Heart right ventricle (tissue), 16 donors: Measurements from ENCODE around the gene STK11IP. TPM values are rescaled to one million over a fixed set of nuclear protein-coding genes. Genes with fewer than 3 reads are reported as not detected.
A peak's percentile ranks its signal among the peaks of the same experiment; 100 is the strongest.

Source experiments
- ATAC-seq, 8 donors: fragments of 200-7000 bp; cut with Tn5 transposase; one replicate each; pipeline ENCODE4 v1.9.1; 2020; ENCODE audit warnings: mild to moderate bottlenecking in 8 of 8, moderate library complexity in 8 of 8, moderate number of reproducible peaks in 1 of 8
- DNase-seq, 2 donors: peaks; one replicate each; pipeline ENCODE4 v3.0.0-alpha.2; 2020
- H3K27ac ChIP-seq, 10 donors: fragments of 200-600 bp; sonication (generic) in 2 of 10; one replicate each; pipeline versions ENCODE4 v1.5.0 to v1.8.0; 2020 to 2022; ENCODE audit warnings: mild to moderate bottlenecking in 3 of 10
- H3K27me3 ChIP-seq, 7 donors: fragments of 200-600 bp; one replicate each; pipeline ENCODE4 v1.8.0; 2021 to 2022; ENCODE audit warnings: mild to moderate bottlenecking in 2 of 7
- H3K36me3 ChIP-seq, 9 donors: fragments of 200-600 bp; sonication (generic) in 1 of 9; one replicate each; pipeline versions ENCODE4 v1.5.0 to v1.8.0; 2020 to 2022; ENCODE audit warnings: mild to moderate bottlenecking in 2 of 9
- H3K4me1 ChIP-seq, 9 donors: fragments of 200-600 bp; sonication (generic) in 1 of 9; one replicate each; pipeline versions ENCODE4 v1.5.0 to v1.8.0; 2020 to 2022; ENCODE audit warnings: mild to moderate bottlenecking in 4 of 9
- H3K4me3 ChIP-seq, 10 donors: fragments of 200-600 bp; sonication (generic) in 2 of 10; one replicate each; pipeline versions ENCODE4 v1.5.0 to v1.8.0; 2020 to 2022; ENCODE audit warnings: mild to moderate bottlenecking in 7 of 10, moderate library complexity in 2 of 10
- H3K9me3 ChIP-seq, 11 donors: fragments of 200-600 bp in 10 of 11; sonication (generic) in 2 of 11; one replicate each; pipeline versions ENCODE4 v1.5.0 to v1.8.0; 2013 to 2022; ENCODE audit warnings: mild to moderate bottlenecking in 2 of 11, control low read depth in 1 of 11, moderate library complexity in 1 of 11
- WGBS, 2 donors: extraction: QIAGEN DNeasy Blood & Tissue Kit; methylation state at CpG; one replicate each; pipeline ENCODE4 v1.1.7; 2013; ENCODE audit warnings: inconsistent platforms in 1 of 2; 5-methylcytosine and 5-hydroxymethylcytosine counted together
- intact Hi-C, 10 donors: fragments of 100-400 bp; cut with DNase I; formaldehyde crosslinking; loops; one replicate each; pipeline versions ENCODE4 v1.11.1 to v1.14.2; 2022
- polyA plus RNA-seq, 2 donors: library from polyadenylated mRNA; stranded (reverse); fragments of 200-250 nt; gene quantifications; one replicate each; pipeline ENCODE4 v1.2.3, GENCODE V29; 2013
- total RNA-seq, 10 donors: library from RNA; stranded (reverse); fragmentation: NEBNext Ultra II Directional in 3 of 10; extraction: Animal tissue kit (Norgen Biotek cat#: 25700) in 3 of 10; gene quantifications; one replicate each; pipeline versions ENCODE4 v1.2.1 to v1.2.4, GENCODE V29; 2021 to 2023
- TF ChIP-seq, protein P1 (sequence below), 9 donors: fragments of 200-600 bp; sonication (generic) in 2 of 9; IDR thresholded peaks; one replicate each; pipeline versions ENCODE4 v1.5.0 to v1.8.0; 2021 to 2022; ENCODE audit warnings: antibody characterized with exemption in 9 of 9, mild to moderate bottlenecking in 5 of 9, moderate library complexity in 1 of 9
- donor health status: Arrhythmogenic right ventricular cardiomyopathy.
- donor health status: ischemic (EF 13 %, LVEDD 7.1; RV severe dilation, severe dysfunction).
- donor health status: healthy with polysubstance abuse.
- donor health status: DM: no; HTN: yes; CAD: no.
- donor health status: DM: no; HTN: no; CAD: no.
- donor health status: ischemic (EF 25% LVEDD 6.9; RV normal size, moderate dysfunction).
- donor health status: ischemic (EF 25% LVEDD 5.7; RV mildly dilated, moderate dysfunction).
- donor health status: healthy.
- donor health status: DM: yes; HTN: yes; CAD: no.
- donor health status: Ischemic cardiomyopathy.
- donor health status: ischemic (EF 35%, LVEDD 5.7; RV mildly dilated, moderate dysfunction).
- donor health status: nonischemic (EF 11% LVEDD 7.7; RV severe dilation, severe dysfunction).
- donor health status: DM: yes; HTN: yes; CAD: no.
- donor health status: PGD.
- donor health status: ischemic (EF 29% LVEDD 5.4; RV normal size, mild dysfunction).
- donor health status: nonischemic (EF 23%, LVEDD 6.1; RV moderate dilation, normal function).

The STK11IP gene
- total and polyA plus RNA-seq, 12 donors = 7.2 to 27.4 (median 13.4) TPM

DNA sequence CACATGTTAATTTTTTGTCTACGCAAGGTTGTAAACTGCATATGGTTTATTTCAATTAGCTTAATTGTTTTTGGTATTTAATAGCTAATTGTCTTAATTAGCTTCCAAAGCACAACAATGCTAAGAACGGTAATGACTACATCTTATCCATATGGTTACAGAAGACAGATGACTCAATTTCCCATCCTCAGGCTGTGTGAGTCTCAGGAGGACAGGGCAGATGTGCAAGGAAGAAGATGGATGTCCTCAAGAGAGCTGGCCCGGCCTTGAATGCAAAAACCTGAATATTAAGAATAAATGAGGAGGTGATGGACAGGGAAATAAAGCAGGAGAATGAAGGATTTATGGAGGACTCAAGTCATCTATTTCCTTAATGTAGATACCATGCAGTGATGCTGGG, 61.2 kb downstream of the STK11IP start:
- TF ChIP-seq, protein P1, sequence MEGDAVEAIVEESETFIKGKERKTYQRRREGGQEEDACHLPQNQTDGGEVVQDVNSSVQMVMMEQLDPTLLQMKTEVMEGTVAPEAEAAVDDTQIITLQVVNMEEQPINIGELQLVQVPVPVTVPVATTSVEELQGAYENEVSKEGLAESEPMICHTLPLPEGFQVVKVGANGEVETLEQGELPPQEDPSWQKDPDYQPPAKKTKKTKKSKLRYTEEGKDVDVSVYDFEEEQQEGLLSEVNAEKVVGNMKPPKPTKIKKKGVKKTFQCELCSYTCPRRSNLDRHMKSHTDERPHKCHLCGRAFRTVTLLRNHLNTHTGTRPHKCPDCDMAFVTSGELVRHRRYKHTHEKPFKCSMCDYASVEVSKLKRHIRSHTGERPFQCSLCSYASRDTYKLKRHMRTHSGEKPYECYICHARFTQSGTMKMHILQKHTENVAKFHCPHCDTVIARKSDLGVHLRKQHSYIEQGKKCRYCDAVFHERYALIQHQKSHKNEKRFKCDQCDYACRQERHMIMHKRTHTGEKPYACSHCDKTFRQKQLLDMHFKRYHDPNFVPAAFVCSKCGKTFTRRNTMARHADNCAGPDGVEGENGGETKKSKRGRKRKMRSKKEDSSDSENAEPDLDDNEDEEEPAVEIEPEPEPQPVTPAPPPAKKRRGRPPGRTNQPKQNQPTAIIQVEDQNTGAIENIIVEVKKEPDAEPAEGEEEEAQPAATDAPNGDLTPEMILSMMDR (IDR thresholded peaks at IDR 0.05) = no peak
- no peaks in the 10 kb centered on the region for H3K36me3 ChIP-seq
- peak overlapping the region in 1 of 10 donors; percentile 26 for H3K27ac ChIP-seq
- intact Hi-C loops = no loop called here
- H3K4me3 ChIP-seq = no peak overlapping the region
- no peak for DNase-seq
- H3K27me3 ChIP-seq = peaks cover 0 to 4% (median 0%) of the 10 kb centered on the region in 7 donors
- H3K9me3 ChIP-seq = peaks cover 0 to 13% (median 4%) of the 10 kb centered on the region in 11 donors
- ATAC-seq = peak in 1 of 8 donors; percentile 27
- H3K4me1 ChIP-seq = no peaks in the 10 kb centered on the region
- WGBS, 2 donors = 80 to 82% methylated on average over 3 of the region's 3 CpGs

DNA sequence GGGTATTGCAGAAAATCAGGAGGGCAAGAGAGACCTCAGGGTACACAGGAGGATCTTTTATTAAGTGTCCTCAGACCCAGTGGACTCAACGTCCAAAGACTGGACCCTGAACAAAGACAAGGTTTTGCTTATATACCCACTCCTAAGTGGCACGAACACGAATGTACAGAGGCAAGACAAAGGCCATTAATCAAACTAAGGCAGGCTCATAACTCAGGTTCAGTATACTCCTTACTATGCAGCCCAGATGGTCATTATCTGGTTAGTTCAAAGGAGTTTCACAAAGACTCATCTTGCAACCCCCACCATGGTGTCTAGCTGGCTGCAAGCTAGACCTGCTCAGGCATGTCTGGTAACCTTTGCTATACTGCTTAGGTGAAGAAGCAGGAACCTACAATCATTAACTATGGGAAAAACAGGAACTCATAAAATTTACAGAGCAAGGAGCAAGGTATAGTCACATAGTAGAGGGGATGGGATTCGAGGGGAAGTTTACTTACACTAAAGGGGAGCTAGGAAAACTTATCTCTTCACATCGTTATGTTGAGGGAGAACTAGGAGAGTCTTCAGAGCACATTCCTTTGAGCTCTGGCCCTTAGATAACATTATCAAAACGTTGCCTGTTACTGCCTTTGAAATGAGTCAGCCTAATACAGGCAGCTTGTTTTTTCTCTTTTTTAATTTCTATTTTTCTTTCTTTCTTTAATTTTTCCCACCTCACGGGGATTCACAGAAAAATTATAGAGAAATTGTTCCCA, 63.7 kb downstream of the STK11IP start:
- Histone ChIP-seq H3K27me3 (no peaks in the 10 kb centered on the region), H3K36me3 (no peaks in the 10 kb centered on the region), H3K9me3 (peaks cover 0 to 13% (median 4%) of the 10 kb centered on the region in 11 donors), H3K4me1 (peaks cover 0 to 15% (median 10%) of the 10 kb centered on the region in 9 donors), H3K27ac (no peak overlapping the region), H3K4me3 (no peak overlapping the region)
- ATAC-seq (no peak), DNase-seq (no peak)
- TF ChIP-seq, protein P1 (IDR thresholded peaks at IDR 0.05) = no peak
- intact Hi-C loops = no loop called here
- WGBS, 2 donors = 53% methylated on average over 7 of the region's 7 CpGs

DNA sequence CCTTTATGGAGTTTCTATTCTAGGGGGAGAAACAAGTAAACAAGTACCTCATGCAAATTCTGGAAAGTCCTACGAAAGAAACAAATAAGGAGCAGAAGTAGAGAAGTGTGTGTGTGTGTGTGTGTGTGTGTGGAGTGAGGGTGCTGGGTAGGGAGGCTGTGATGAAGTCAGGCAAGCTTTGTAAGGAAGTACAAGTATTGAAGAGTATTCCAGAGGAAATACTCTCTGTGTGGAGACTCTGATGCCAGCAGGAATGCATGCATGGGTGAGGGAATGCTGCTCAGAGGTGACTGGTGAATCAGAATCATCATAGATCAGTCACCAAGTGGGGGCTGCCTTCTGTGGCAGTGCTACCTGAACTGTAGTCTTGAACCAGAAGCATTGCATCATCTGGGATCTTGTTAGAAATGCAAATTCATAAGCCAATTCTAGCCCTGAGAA, 64.3 kb downstream of the STK11IP start:
- WGBS, 2 donors = 76 to 80% methylated on average over 1 of the region's 1 CpG
- TF ChIP-seq, protein P1 (IDR thresholded peaks at IDR 0.05) = no peak
- no peak overlapping the region for H3K27ac ChIP-seq
- ATAC-seq (no peak), DNase-seq (no peak)
- H3K4me1 ChIP-seq = peaks cover 0 to 15% (median 10%) of the 10 kb centered on the region in 9 donors
- no peak overlapping the region for H3K4me3 ChIP-seq
- H3K36me3 ChIP-seq = no peaks in the 10 kb centered on the region
- peaks cover 0 to 13% (median 4%) of the 10 kb centered on the region in 11 donors for H3K9me3 ChIP-seq
- no peaks in the 10 kb centered on the region for H3K27me3 ChIP-seq
- intact Hi-C loops = no loop called here

DNA sequence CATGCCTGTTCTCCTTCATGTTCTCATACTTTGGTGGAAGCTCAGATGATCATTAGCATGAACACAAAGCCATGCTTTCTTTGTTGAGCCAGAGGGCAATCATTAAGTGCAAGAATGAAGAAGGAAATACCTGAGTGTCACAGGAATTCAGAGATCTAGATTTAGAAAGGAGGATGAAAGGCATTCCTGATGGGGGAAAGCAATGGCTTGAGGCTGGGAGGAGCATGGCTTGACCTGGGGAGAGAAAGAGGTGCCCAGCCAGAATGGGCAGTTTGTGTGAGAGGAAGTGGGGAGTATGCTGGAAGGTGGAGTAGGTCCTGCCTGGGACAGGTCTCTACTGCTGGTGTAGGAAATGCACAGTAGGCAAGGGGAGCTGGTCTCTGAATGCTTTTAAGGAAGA, 64.9 kb downstream of the STK11IP start:
- no peak for ATAC-seq
- peaks cover 0 to 13% (median 4%) of the 10 kb centered on the region in 11 donors for H3K9me3 ChIP-seq
- intact Hi-C loops = no loop called here
- no peaks in the 10 kb centered on the region for H3K27me3 ChIP-seq
- no peak for DNase-seq
- no peak overlapping the region for H3K4me3 ChIP-seq
- H3K27ac ChIP-seq = no peak overlapping the region
- TF ChIP-seq, protein P1 (IDR thresholded peaks at IDR 0.05) = no peak
- H3K4me1 ChIP-seq = peaks cover 0 to 15% (median 10%) of the 10 kb centered on the region in 9 donors
- H3K36me3 ChIP-seq = no peaks in the 10 kb centered on the region
